Psoas muscle (tissue), 8 donors: ENCODE data around the gene GALNT13. TPM values are rescaled to one million over a fixed set of nuclear protein-coding genes. Genes with fewer than 3 reads are reported as not detected.

Source experiments
- ATAC-seq, 4 donors: fragments of 200-7000 bp; cut with Tn5 transposase; one replicate each; pipeline ENCODE4 v1.9.1; 2020; ENCODE audit warnings: moderate library complexity in 3 of 4, mild to moderate bottlenecking in 2 of 4
- DNase-seq, 2 donors: peaks; one replicate each; pipeline ENCODE4 v3.0.0-alpha.2; 2020
- H3K27ac ChIP-seq: fragments of 200-600 bp; one replicate; pipeline ENCODE4 v1.8.0; 2022
- H3K27me3 ChIP-seq, 3 donors: fragments of 200-600 bp in 1 of 3; one replicate each; pipeline versions ENCODE4 v1.6.1 to v1.8.0; 2013 to 2022; ENCODE audit warnings: low read length in 2 of 3, mild to moderate bottlenecking in 2 of 3, moderate library complexity in 1 of 3; ENCODE audit not compliant: insufficient read depth in 3 of 3
- H3K36me3 ChIP-seq, 2 donors: fragments of 200-600 bp in 1 of 2; one replicate each; pipeline versions ENCODE4 v1.6.1 to v1.8.0; 2013 to 2022; ENCODE audit warnings: low read depth in 1 of 2, mild to moderate bottlenecking in 1 of 2, moderate library complexity in 1 of 2; ENCODE audit not compliant: insufficient read depth in 1 of 2
- H3K4me1 ChIP-seq: fragments of 200-600 bp; one replicate; pipeline ENCODE4 v1.8.0; 2022
- H3K4me3 ChIP-seq: fragments of 200-600 bp; one replicate; pipeline ENCODE4 v1.8.0; 2022; ENCODE audit warnings: mild to moderate bottlenecking
- H3K9me3 ChIP-seq: fragments of 200-600 bp; one replicate; pipeline ENCODE4 v1.8.0; 2022
- WGBS, 3 donors: extraction: QIAGEN DNeasy Blood & Tissue Kit; methylation state at CpG; one replicate each; pipeline versions ENCODE4 v1.1.6 to v1.1.7; 2013; 5-methylcytosine and 5-hydroxymethylcytosine counted together
- intact Hi-C, 2 donors: fragments of 100-400 bp; cut with DNase I; formaldehyde crosslinking; loops; one replicate each; pipeline versions ENCODE4 v1.11.0 to v1.14.2; 2022
- polyA plus RNA-seq, 3 donors: library from polyadenylated mRNA; stranded (reverse); fragments of 200-250 nt; gene quantifications; one replicate each; pipeline ENCODE4 v1.2.3, GENCODE V29; 2013
- total RNA-seq, 4 donors: library from RNA; stranded (reverse); fragmentation: NEBNext Ultra II Directional in 2 of 4; extraction: Animal tissue kit (Norgen Biotek cat#: 25700) in 2 of 4; gene quantifications; one replicate each; pipeline versions ENCODE4 v1.2.1 to v1.2.4, GENCODE V29; 2021 to 2023
- TF ChIP-seq, protein P1 (sequence below): fragments of 200-600 bp; IDR thresholded peaks from one replicate; pipeline ENCODE4 v1.8.0; 2022; ENCODE audit warnings: antibody characterized with exemption
- donor health status: healthy with polysubstance abuse.
- donor health status: DM: no; HTN: no; CAD: no; lungs with moderate emphysema.
- donor health status: Bipolar disorder and iron deficiency.
- donor health status: healthy.
- donor health status: DM: yes; HTN: yes; CAD: no.
- donor health status: DM: no; HTN: no; CAD: no.
- donor health status: DM: no; HTN: no; CAD: no.
- donor health status: DM: yes; HTN: yes; CAD: no.

Gene GALNT13
- total and polyA plus RNA-seq, 7 donors: 0.06 TPM; not detected in 6

GRCh38 chr2:154140249-154141025, 268.7 kb downstream of the GALNT13 start:
- H3K9me3 ChIP-seq: no peaks in the 10 kb centered on the region
- intact Hi-C loops: no loop called here
- H3K4me3 ChIP-seq: no peak overlapping the region
- no peaks in the 10 kb centered on the region for H3K27me3 ChIP-seq
- H3K36me3 ChIP-seq: no peaks in the 10 kb centered on the region
- DNase-seq (no peak), ATAC-seq (no peak)
- H3K27ac ChIP-seq: no peak overlapping the region
- H3K4me1 ChIP-seq: no peaks in the 10 kb centered on the region
- TF ChIP-seq, protein P1, sequence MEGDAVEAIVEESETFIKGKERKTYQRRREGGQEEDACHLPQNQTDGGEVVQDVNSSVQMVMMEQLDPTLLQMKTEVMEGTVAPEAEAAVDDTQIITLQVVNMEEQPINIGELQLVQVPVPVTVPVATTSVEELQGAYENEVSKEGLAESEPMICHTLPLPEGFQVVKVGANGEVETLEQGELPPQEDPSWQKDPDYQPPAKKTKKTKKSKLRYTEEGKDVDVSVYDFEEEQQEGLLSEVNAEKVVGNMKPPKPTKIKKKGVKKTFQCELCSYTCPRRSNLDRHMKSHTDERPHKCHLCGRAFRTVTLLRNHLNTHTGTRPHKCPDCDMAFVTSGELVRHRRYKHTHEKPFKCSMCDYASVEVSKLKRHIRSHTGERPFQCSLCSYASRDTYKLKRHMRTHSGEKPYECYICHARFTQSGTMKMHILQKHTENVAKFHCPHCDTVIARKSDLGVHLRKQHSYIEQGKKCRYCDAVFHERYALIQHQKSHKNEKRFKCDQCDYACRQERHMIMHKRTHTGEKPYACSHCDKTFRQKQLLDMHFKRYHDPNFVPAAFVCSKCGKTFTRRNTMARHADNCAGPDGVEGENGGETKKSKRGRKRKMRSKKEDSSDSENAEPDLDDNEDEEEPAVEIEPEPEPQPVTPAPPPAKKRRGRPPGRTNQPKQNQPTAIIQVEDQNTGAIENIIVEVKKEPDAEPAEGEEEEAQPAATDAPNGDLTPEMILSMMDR: no peak
- 83 to 87% (median 84%) methylated on average over 4 of the region's 4 CpGs for WGBS, 3 donors

GRCh38 chr2:154142480-154142879, 270.8 kb downstream of the GALNT13 start:
- no peaks in the 10 kb centered on the region for H3K4me1 ChIP-seq
- ATAC-seq: no peak
- WGBS, 3 donors: 87 to 88% (median 87%) methylated on average over 2 of the region's 2 CpGs
- no peaks in the 10 kb centered on the region for H3K36me3 ChIP-seq
- intact Hi-C loops: no loop called here
- H3K27me3 ChIP-seq: no peaks in the 10 kb centered on the region
- H3K27ac ChIP-seq: no peak overlapping the region
- TF ChIP-seq, protein P1: no peak
- no peak overlapping the region for H3K4me3 ChIP-seq
- DNase-seq: no peak
- no peaks in the 10 kb centered on the region for H3K9me3 ChIP-seq

- WGBS, 3 donors: 87 to 93% (median 88%) methylated on average over 4 of the region's 4 CpGs
- Histone ChIP-seq H3K4me3 (no peak overlapping the region), H3K27me3 (no peaks in the 10 kb centered on the region), H3K9me3 (no peaks in the 10 kb centered on the region), H3K27ac (no peak overlapping the region), H3K4me1 (no peaks in the 10 kb centered on the region), H3K36me3 (no peaks in the 10 kb centered on the region)
- TF ChIP-seq, protein P1: no peak
- no peak for DNase-seq
- intact Hi-C loops: no loop called here
- no peak for ATAC-seq
Measured at GRCh38 chr2:154143105-154143504, 271.4 kb downstream of the GALNT13 start.

GRCh38 chr2:154158101-154158500, 286.4 kb downstream of the GALNT13 start:
- H3K9me3 ChIP-seq: no peaks in the 10 kb centered on the region
- WGBS, 3 donors: 59 to 60% (median 59%) methylated on average over 2 of the region's 2 CpGs
- intact Hi-C loops: no loop called here

More at GRCh38 chr2:154158101-154158500, 286.4 kb downstream of the GALNT13 start:
- DNase-seq: no peak
- TF ChIP-seq, protein P1: no peak
- H3K36me3 ChIP-seq: no peaks in the 10 kb centered on the region
- ATAC-seq: no peak
- H3K27me3 ChIP-seq: no peaks in the 10 kb centered on the region
- H3K4me3 ChIP-seq: no peak overlapping the region
- H3K4me1 ChIP-seq: no peaks in the 10 kb centered on the region
- H3K27ac ChIP-seq: no peak overlapping the region
